OCI-LY3 (cell line): Measurements from ENCODE around the gene DOK7.
"Not testable (repeated sequence)": the region's sequence is repeated elsewhere in the genome, so short reads cannot be mapped to it uniquely, and the experiment has no call there.

ENCODE experiments used
- H2AFZ ChIP-seq: fragments of 200-600, 300-600 bp; shearing (Covaris generic); 2 replicates; pipeline ENCODE4 v1.6.0; 2014; ENCODE audit warnings: antibody characterized with exemption, low read depth, low read length
- H3K27ac ChIP-seq: fragments of 200-600, 300-600 bp; sonication (generic); 2 replicates; pipeline ENCODE4 v1.5.1; 2014; ENCODE audit warnings: mild to moderate bottlenecking, low read length, moderate library complexity, mixed read lengths
- H3K27me3 ChIP-seq: fragments of 200-600, 300-600 bp; sonication (generic); 2 replicates; pipeline ENCODE4 v1.6.1; 2014; ENCODE audit warnings: low read depth, low read length, mixed read lengths
- H3K36me3 ChIP-seq: fragments of 200-600, 300-600 bp; sonication (generic); replicated peaks from 2 replicates; pipeline ENCODE3; 2014; ENCODE audit warnings: low read depth, low read length, mixed read lengths
- H3K4me1 ChIP-seq: fragments of 300-600, 200-600 bp; sonication (generic); 2 replicates; pipeline ENCODE4 v1.6.1; 2014; ENCODE audit warnings: low read length, mixed read lengths
- H3K4me2 ChIP-seq: fragments of 200-600, 300-600 bp; sonication (generic); 2 replicates; pipeline ENCODE4 v1.6.1; 2014; ENCODE audit warnings: low read length, mixed read lengths
- H3K4me3 ChIP-seq: fragments of 300-600, 200-600 bp; sonication (generic); 2 replicates; pipeline ENCODE4 v1.5.1; 2014; ENCODE audit warnings: antibody characterized with exemption, mild to moderate bottlenecking, low read length, moderate library complexity
- H3K79me2 ChIP-seq: fragments of 300-600, 200-600 bp; shearing (Covaris generic); 2 replicates; pipeline ENCODE4 v1.6.1; 2014; ENCODE audit warnings: mild to moderate bottlenecking, low read length, mixed read lengths
- H3K9ac ChIP-seq: fragments of 300-600, 200-600 bp; shearing (Covaris generic); 2 replicates; pipeline ENCODE4 v1.6.0; 2014; ENCODE audit warnings: mild to moderate bottlenecking, low read length, moderate library complexity
- H3K9me3 ChIP-seq: fragments of 200-600, 300-600 bp; shearing (Covaris generic); 2 replicates; pipeline ENCODE4 v1.6.1; 2014; ENCODE audit warnings: low read length, mixed read lengths; ENCODE audit not compliant: insufficient read depth
- H4K20me1 ChIP-seq: fragments of 200-600, 300-600 bp; sonication (generic); 2 replicates; pipeline ENCODE4 v1.6.1; 2016; ENCODE audit warnings: low read length, mixed read lengths; ENCODE audit not compliant: insufficient read depth
- CTCF ChIP-seq: fragments of 200-600, 300-600 bp; sonication (generic); IDR thresholded peaks from 2 replicates; pipeline ENCODE4 v1.5.1; 2014; ENCODE audit warnings: antibody characterized with exemption, low read length, low read depth
- EZH2phosphoT487 ChIP-seq: fragments of 200-600 bp; shearing (Covaris generic); IDR thresholded peaks from 2 replicates; pipeline ENCODE4 v1.6.1; 2018; ENCODE audit warnings: antibody characterized with exemption, mixed run types, low read depth

DOK7 gene

GRCh38 chr4:3458371-3458770 lies 4.7 kb upstream of the DOK7 start:
- no peaks in the 10 kb centered on the region for H3K9me3 ChIP-seq
- H2AFZ ChIP-seq, result no peak overlapping the region
- H3K4me1 ChIP-seq, result no peaks in the 10 kb centered on the region
- no peaks in the 10 kb centered on the region for H3K79me2 ChIP-seq
- no peaks in the 10 kb centered on the region for H4K20me1 ChIP-seq
- H3K9ac ChIP-seq, result no peak overlapping the region
- peaks cover 25% of the 10 kb centered on the region for H3K27me3 ChIP-seq
- no peaks in the 10 kb centered on the region for H3K36me3 ChIP-seq
- H3K4me2 ChIP-seq, result no peak overlapping the region
- no peak overlapping the region for H3K4me3 ChIP-seq
- TF ChIP-seq CTCF (no peak), EZH2phosphoT487 (no peak)
- H3K27ac ChIP-seq, result no peak overlapping the region

DNA sequence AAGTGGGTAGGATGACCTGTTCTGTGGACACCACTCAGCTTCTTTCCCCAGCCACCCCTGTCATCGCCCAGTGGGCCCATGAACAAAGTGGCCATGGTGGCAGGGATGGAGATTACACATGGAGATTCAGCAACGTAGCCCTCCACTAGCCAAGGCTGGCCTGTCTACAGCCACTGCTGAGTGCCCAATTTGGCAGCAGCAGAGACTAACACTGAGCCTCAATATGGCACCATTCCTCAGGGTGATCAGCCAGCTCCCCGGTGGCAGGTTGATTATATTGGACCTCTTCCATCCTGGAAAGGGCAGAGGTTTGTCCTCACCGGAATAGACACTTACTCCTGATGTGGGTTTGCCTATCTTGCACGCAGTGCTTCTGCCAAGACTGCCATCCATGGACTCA lies 4.0 kb upstream of the DOK7 start:
- H3K79me2 ChIP-seq, H3K4me3 ChIP-seq, H3K4me2 ChIP-seq, H3K27ac ChIP-seq, H3K36me3 ChIP-seq, H2AFZ ChIP-seq, H3K9me3 ChIP-seq, H4K20me1 ChIP-seq, H3K4me1 ChIP-seq, H3K9ac ChIP-seq: not testable (repeated sequence)
- peaks cover 19% of the 10 kb centered on the region for H3K27me3 ChIP-seq

GRCh38 chr4:3460926-3461325 lies 2.2 kb upstream of the DOK7 start:
- TF ChIP-seq EZH2phosphoT487, result no peak
- TF ChIP-seq CTCF, result no peak
- no peak overlapping the region for H3K9ac ChIP-seq
- no peak overlapping the region for H2AFZ ChIP-seq
- H3K9me3 ChIP-seq, result no peaks in the 10 kb centered on the region
- peaks cover 14% of the 10 kb centered on the region for H3K27me3 ChIP-seq
- H3K4me2 ChIP-seq, result no peak overlapping the region
- no peaks in the 10 kb centered on the region for H3K36me3 ChIP-seq
- no peak overlapping the region for H3K4me3 ChIP-seq
- no peaks in the 10 kb centered on the region for H3K79me2 ChIP-seq
- H3K27ac ChIP-seq, result no peak overlapping the region
- no peaks in the 10 kb centered on the region for H3K4me1 ChIP-seq
- H4K20me1 ChIP-seq, result no peaks in the 10 kb centered on the region

DNA sequence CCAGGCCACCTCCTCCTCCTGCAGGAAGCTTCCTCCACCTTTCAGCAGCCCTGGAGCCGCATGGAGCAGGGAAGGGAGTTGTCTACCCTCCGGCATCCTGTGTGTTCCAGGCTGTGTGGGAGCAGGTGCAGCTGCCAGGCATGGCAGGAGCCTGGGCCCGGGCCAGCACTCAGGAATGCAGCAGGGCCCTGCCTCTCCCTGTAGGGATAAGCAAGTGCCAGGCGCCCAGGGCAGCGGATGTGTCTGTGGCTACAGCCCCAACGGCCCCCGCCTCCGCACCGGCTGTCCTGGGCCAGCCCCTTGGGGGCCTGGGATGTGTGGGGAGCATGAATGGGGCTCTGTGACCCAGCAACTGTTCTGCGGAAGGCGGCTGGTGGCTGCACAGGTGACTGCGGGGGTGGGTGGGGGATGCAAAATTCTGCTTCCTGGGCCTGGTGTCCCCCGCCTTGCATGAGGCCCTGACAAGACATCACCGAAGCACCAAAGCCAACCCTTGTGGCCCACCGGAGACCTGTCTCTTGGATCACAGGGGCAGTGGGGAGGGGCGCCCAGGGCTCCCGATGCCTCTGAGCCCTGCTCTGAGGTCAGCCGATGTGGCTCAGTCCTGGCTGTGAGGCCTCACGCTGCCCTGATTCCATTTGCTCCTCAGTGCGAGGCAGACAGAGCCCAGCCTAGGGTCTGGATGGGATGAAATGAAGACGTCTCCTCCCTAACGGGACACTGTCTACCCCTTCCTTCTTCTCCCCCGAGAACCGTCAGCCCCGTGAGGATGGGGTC lies 1.4 kb upstream of the DOK7 start:
- no peak overlapping the region for H3K27ac ChIP-seq
- no peak overlapping the region for H3K9ac ChIP-seq
- no peak overlapping the region for H3K4me2 ChIP-seq
- H2AFZ ChIP-seq, result no peak overlapping the region
- peaks cover 14% of the 10 kb centered on the region for H3K27me3 ChIP-seq
- no peaks in the 10 kb centered on the region for H3K79me2 ChIP-seq
- H3K9me3 ChIP-seq, result no peaks in the 10 kb centered on the region
- TF ChIP-seq EZH2phosphoT487, result no peak
- TF ChIP-seq CTCF, result no peak
- no peaks in the 10 kb centered on the region for H3K4me1 ChIP-seq
- H3K36me3 ChIP-seq, result no peaks in the 10 kb centered on the region
- H4K20me1 ChIP-seq, result no peaks in the 10 kb centered on the region
- no peak overlapping the region for H3K4me3 ChIP-seq
